ENCODE measurements around the gene CRYGC. TPM values are rescaled to one million over a fixed set of nuclear protein-coding genes. Genes with fewer than 3 reads are reported as not detected.

CRYGC gene
- total and polyA plus RNA-seq, 2 donors (not counting 3 experiments of a cell fraction or from before 2014, with no cell fraction given) = not detected

DNA sequence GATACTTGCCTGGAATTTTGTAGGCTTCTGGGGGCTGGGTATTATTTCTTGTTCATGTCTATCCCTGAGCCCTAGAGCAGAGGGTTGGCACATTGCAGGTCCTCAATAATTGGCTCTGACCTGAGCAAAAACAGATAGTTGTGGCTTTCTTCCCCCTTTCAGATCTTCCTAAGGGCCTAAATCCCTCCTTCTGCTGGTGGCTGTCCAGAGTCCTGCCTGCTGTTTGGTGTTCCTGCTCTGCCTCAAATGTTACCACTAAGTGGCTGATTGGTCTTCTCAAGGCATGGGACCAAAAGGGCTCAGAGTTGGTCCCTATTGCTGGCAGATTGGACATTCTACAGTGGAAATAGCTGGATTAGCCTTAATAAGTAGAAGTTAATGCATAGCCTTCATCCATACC is 17.4 kb upstream of the CRYGC start:
- CTCF ChIA-PET = interaction anchor here (1.4 kb wide), 1 partner anchor 9 kb away, joined by 3 read pairs; no protein-coding TSS in a partner anchor
- dilution Hi-C loops (cut with MboI; ENCODE audit: extremely low pct_ligation_motif_present, low sequenced_read_pairs) = no loop called here
- no peak overlapping the region for H3K27ac ChIP-seq (ENCODE audit: insufficient read depth, low read depth, low read length)

DNA sequence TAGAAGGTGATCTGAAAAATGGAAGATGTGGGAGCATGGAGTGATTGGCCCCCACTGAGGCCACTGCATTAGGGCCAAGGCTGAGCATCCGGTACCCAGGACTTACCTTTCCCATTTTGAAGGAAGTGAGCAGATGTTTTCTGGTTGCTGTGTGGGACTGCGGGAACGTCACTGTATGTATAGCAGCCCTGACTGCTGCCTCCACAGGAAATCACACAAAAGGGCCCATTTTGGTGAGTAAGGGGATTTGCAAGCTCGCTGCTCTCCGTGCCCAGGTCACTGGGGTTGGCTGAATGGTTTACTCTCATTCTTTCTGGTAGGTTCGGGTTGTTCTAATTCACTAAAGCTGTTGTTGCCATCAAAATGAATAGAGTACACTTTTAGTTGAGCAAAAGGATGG is 16.4 kb upstream of the CRYGC start, which contains the start of gene CRYGB:
Gene CRYGB, minus strand, starts transcription at position 153 of the 400 bp plus-strand sequence. Its CDS starts 38 bp downstream, at position 115.
- no peaks in the 10 kb centered on the region for H4K20me1 ChIP-seq (replicated peaks; ENCODE audit: control insufficient read depth, extremely low read depth, insufficient read depth, low read length)
- dilution Hi-C loops (cut with MboI; ENCODE audit: extremely low pct_ligation_motif_present, low sequenced_read_pairs) = no loop called here
- H3K36me3 ChIP-seq (ENCODE audit: control insufficient read depth in 2 of 2, extremely low read depth in 1 of 2, insufficient read depth in 2 of 2, low read length in 2 of 2) = no peaks in the 10 kb centered on the region
- H3K4me1 ChIP-seq (ENCODE audit: control insufficient read depth, extremely low read depth, insufficient read depth, low read length) = no peaks in the 10 kb centered on the region
- BruUV-seq (replicated peaks) = no TSS peak
- no peak for TF ChIP-seq JUN (IDR thresholded peaks at IDR 0.05; ENCODE audit: borderline replicate concordance, insufficient read depth, insufficient read length, low read depth)
- TF ChIP-seq EZH2 (IDR thresholded peaks at IDR 0.05; ENCODE audit: borderline replicate concordance, low read depth, low read length, severe bottlenecking) = no peak
- no peak for TF ChIP-seq MYC (IDR thresholded peaks at IDR 0.05; ENCODE audit: low read depth, low read length)
- no peak for TF ChIP-seq POLR2AphosphoS5 (IDR thresholded peaks at IDR 0.05; ENCODE audit: insufficient read depth, low read depth, low read length)
- TF ChIP-seq, protein P1, sequence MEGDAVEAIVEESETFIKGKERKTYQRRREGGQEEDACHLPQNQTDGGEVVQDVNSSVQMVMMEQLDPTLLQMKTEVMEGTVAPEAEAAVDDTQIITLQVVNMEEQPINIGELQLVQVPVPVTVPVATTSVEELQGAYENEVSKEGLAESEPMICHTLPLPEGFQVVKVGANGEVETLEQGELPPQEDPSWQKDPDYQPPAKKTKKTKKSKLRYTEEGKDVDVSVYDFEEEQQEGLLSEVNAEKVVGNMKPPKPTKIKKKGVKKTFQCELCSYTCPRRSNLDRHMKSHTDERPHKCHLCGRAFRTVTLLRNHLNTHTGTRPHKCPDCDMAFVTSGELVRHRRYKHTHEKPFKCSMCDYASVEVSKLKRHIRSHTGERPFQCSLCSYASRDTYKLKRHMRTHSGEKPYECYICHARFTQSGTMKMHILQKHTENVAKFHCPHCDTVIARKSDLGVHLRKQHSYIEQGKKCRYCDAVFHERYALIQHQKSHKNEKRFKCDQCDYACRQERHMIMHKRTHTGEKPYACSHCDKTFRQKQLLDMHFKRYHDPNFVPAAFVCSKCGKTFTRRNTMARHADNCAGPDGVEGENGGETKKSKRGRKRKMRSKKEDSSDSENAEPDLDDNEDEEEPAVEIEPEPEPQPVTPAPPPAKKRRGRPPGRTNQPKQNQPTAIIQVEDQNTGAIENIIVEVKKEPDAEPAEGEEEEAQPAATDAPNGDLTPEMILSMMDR (IDR thresholded peaks at IDR 0.05; ENCODE audit: extremely low read depth in 1 of 2, insufficient read depth in 1 of 2, low read depth in 1 of 2, low read length in 2 of 2) = no peak
- TF ChIP-seq GATA2 (IDR thresholded peaks at IDR 0.05; ENCODE audit: insufficient read depth, insufficient read length, low read depth, low read length) = no peak
- no peak for TF ChIP-seq FOS (IDR thresholded peaks at IDR 0.05; ENCODE audit: borderline replicate concordance, insufficient read depth, low read length)
- TF ChIP-seq, protein P2, sequence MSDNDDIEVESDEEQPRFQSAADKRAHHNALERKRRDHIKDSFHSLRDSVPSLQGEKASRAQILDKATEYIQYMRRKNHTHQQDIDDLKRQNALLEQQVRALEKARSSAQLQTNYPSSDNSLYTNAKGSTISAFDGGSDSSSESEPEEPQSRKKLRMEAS (IDR thresholded peaks at IDR 0.05; ENCODE audit: insufficient read depth, insufficient read length) = no peak
- no peak for TF ChIP-seq POLR2A (IDR thresholded peaks at IDR 0.05; ENCODE audit: low read depth, low read length)
- ChIA-PET POLR2A (no interaction called here), CTCF (no interaction called here)
- H3K27me3 ChIP-seq (ENCODE audit: control insufficient read depth in 2 of 2, insufficient read depth in 2 of 2, low read length in 2 of 2) = no peaks in the 10 kb centered on the region
- no peak within 1 kb of the TSS for H3K4me2 ChIP-seq (ENCODE audit: insufficient read depth, low read length)
- no peaks in the 10 kb centered on the region for H3K79me2 ChIP-seq (ENCODE audit: control insufficient read depth, insufficient read depth, low read length)
- FAIRE-seq (no peak), DNase-seq (ENCODE audit: low read depth, low spot score) (no peak)
- intact Hi-C loops (cut with micrococcal nuclease) = no loop called here
- H3K4me3 ChIP-seq (replicated peaks in 1 of 3; ENCODE audit: insufficient read depth in 1 of 3, low read depth in 1 of 3, low read length in 3 of 3) = no peak within 1 kb of the TSS
- H3K9me1 ChIP-seq (replicated peaks; ENCODE audit: control insufficient read depth, extremely low read depth, insufficient read depth, low read length) = no peaks in the 10 kb centered on the region
- no peak within 1 kb of the TSS for H3K9ac ChIP-seq (replicated peaks; ENCODE audit: extremely low read depth, insufficient read depth, low read length)
- no peak within 1 kb of the TSS for H2AFZ ChIP-seq (ENCODE audit: low read depth, low read length)
- no peaks in the 10 kb centered on the region for H3K9me3 ChIP-seq (replicated peaks; ENCODE audit: control insufficient read depth, insufficient read depth, low read length)
- no peak within 1 kb of the TSS for H3K27ac ChIP-seq (ENCODE audit: insufficient read depth, low read depth, low read length)

More for the DNA sequence above, 17.4 kb upstream of the CRYGC start:
- no peak overlapping the region for H3K9ac ChIP-seq (replicated peaks; ENCODE audit: extremely low read depth, insufficient read depth, low read length)
- FAIRE-seq = no peak
- no peaks in the 10 kb centered on the region for H3K79me2 ChIP-seq (ENCODE audit: control insufficient read depth, insufficient read depth, low read length)
- H3K4me1 ChIP-seq (ENCODE audit: control insufficient read depth, extremely low read depth, insufficient read depth, low read length) = no peaks in the 10 kb centered on the region
- POLR2A ChIA-PET = no interaction called here
- no peaks in the 10 kb centered on the region for H3K9me1 ChIP-seq (replicated peaks; ENCODE audit: control insufficient read depth, extremely low read depth, insufficient read depth, low read length)
- BruUV-seq (replicated peaks) = no TSS peak
- H3K27me3 ChIP-seq (ENCODE audit: control insufficient read depth in 2 of 2, insufficient read depth in 2 of 2, low read length in 2 of 2) = no peaks in the 10 kb centered on the region
- no peak overlapping the region for H3K4me3 ChIP-seq (replicated peaks in 1 of 3; ENCODE audit: insufficient read depth in 1 of 3, low read depth in 1 of 3, low read length in 3 of 3)
- TF ChIP-seq EZH2 (IDR thresholded peaks at IDR 0.05; ENCODE audit: borderline replicate concordance, low read depth, low read length, severe bottlenecking) (no peak), POLR2AphosphoS5 (IDR thresholded peaks at IDR 0.05; ENCODE audit: insufficient read depth, low read depth, low read length) (no peak), MYC (IDR thresholded peaks at IDR 0.05; ENCODE audit: low read depth, low read length) (no peak), JUN (IDR thresholded peaks at IDR 0.05; ENCODE audit: borderline replicate concordance, insufficient read depth, insufficient read length, low read depth) (no peak)
- H3K36me3 ChIP-seq (ENCODE audit: control insufficient read depth in 2 of 2, extremely low read depth in 1 of 2, insufficient read depth in 2 of 2, low read length in 2 of 2) = no peaks in the 10 kb centered on the region
- no peak overlapping the region for H3K4me2 ChIP-seq (ENCODE audit: insufficient read depth, low read length)
- no peaks in the 10 kb centered on the region for H3K9me3 ChIP-seq (replicated peaks; ENCODE audit: control insufficient read depth, insufficient read depth, low read length)
- no peak overlapping the region for H2AFZ ChIP-seq (ENCODE audit: low read depth, low read length)
- no peaks in the 10 kb centered on the region for H4K20me1 ChIP-seq (replicated peaks; ENCODE audit: control insufficient read depth, extremely low read depth, insufficient read depth, low read length)
- no peak for DNase-seq (ENCODE audit: low read depth, low spot score)
- intact Hi-C loops (cut with micrococcal nuclease) = no loop called here
